NCI-H2107 (cell line): Measurements from ENCODE around the gene ALPK1.

ENCODE experiments used
- DNase-seq: peaks from one replicate; lab custom pipeline; 2025; lab: John Stamatoyannopoulos, UW

The ALPK1 gene

GRCh38 chr4:112328734-112329130 is 31.6 kb downstream of the ALPK1 start:
- no peak for DNase-seq

- no peak for DNase-seq
Measured at GRCh38 chr4:112329672-112330375, 32.7 kb downstream of the ALPK1 start.

- DNase-seq: no peak
Measured at GRCh38 chr4:112330921-112331320, 33.8 kb downstream of the ALPK1 start.

- no peak for DNase-seq
Measured at GRCh38 chr4:112332398-112332797, 35.2 kb downstream of the ALPK1 start.

- no peak for DNase-seq
Measured at GRCh38 chr4:112340023-112340422, 42.9 kb downstream of the ALPK1 start.

- DNase-seq: no peak
Measured at GRCh38 chr4:112341033-112341432, 43.9 kb downstream of the ALPK1 start.

- DNase-seq: no peak
Measured at GRCh38 chr4:112343330-112344080, 46.3 kb downstream of the ALPK1 start.

- peak; percentile 16 for DNase-seq
Measured at GRCh38 chr4:112348488-112349158, 51.5 kb downstream of the ALPK1 start.

GRCh38 chr4:112352736-112353135 is 55.6 kb downstream of the ALPK1 start:
- no peak for DNase-seq

GRCh38 chr4:112355662-112356061 is 58.5 kb downstream of the ALPK1 start:
- DNase-seq: no peak

- DNase-seq: no peak
Measured at GRCh38 chr4:112357453-112357852, 60.3 kb downstream of the ALPK1 start.

- no peak for DNase-seq
Measured at GRCh38 chr4:112357897-112358296, 60.7 kb downstream of the ALPK1 start.

GRCh38 chr4:112358415-112358814 is 61.2 kb downstream of the ALPK1 start:
- DNase-seq: no peak

GRCh38 chr4:112358952-112359749 is 62.0 kb downstream of the ALPK1 start:
- no peak for DNase-seq

GRCh38 chr4:112361181-112361791 is 64.1 kb downstream of the ALPK1 start:
- no peak for DNase-seq

- DNase-seq: no peak
Measured at GRCh38 chr4:112370466-112370865, 73.3 kb downstream of the ALPK1 start.

- no peak for DNase-seq
Measured at GRCh38 chr4:112371361-112371760, 74.2 kb downstream of the ALPK1 start.

GRCh38 chr4:112374850-112375249 is 77.7 kb downstream of the ALPK1 start:
- DNase-seq: no peak

GRCh38 chr4:112377171-112377570 is 80.0 kb downstream of the ALPK1 start:
- no peak for DNase-seq

- DNase-seq: no peak
Measured at GRCh38 chr4:112377594-112378242, 80.5 kb downstream of the ALPK1 start.

GRCh38 chr4:112378243-112378620 is 81.1 kb downstream of the ALPK1 start:
- DNase-seq: no peak
